Activated CD8-positive, alpha-beta memory T cell treated with anti-CD3 and anti-CD28 coated beads, Interleukin-2, amount 50 U/mL, for 24 hours (primary cell): ENCODE data around the gene SCCPDH.
"Not testable (repeated sequence)": the region's sequence is repeated elsewhere in the genome, so short reads cannot be mapped to it uniquely, and the experiment has no call there.

Experiments
- DNase-seq: peaks from one replicate; pipeline ENCODE4 v3.0.0-alpha.2; 2020; ENCODE audit errors: extremely low read depth

Gene SCCPDH

GRCh38 chr1:246708166-246708565 is 16.0 kb upstream of the SCCPDH start:
- no peak for DNase-seq

- DNase-seq = no peak
Observed at GRCh38 chr1:246709196-246709595, 15.0 kb upstream of the SCCPDH start.

GRCh38 chr1:246709835-246710234 is 14.4 kb upstream of the SCCPDH start:
- DNase-seq = no peak

- DNase-seq = no peak
Observed at GRCh38 chr1:246711548-246712003, 12.6 kb upstream of the SCCPDH start.

GRCh38 chr1:246712428-246712827 is 11.8 kb upstream of the SCCPDH start:
- DNase-seq = not testable (repeated sequence)

GRCh38 chr1:246719361-246719760 is 4.8 kb upstream of the SCCPDH start:
- not testable (repeated sequence) for DNase-seq

GRCh38 chr1:246720814-246721213 is 3.4 kb upstream of the SCCPDH start:
- not testable (repeated sequence) for DNase-seq

GRCh38 chr1:246722720-246723119 is 1.5 kb upstream of the SCCPDH start:
- no peak for DNase-seq

- no peak for DNase-seq
Observed at GRCh38 chr1:246724731-246725095, 504 bp downstream of the SCCPDH start.

GRCh38 chr1:246725191-246725590 is 982 bp downstream of the SCCPDH start:
- DNase-seq = no peak

GRCh38 chr1:246726255-246726679 is 2.1 kb downstream of the SCCPDH start:
- no peak for DNase-seq

- DNase-seq = no peak
Observed at GRCh38 chr1:246726881-246727280, 2.7 kb downstream of the SCCPDH start.

GRCh38 chr1:246727594-246727993 is 3.4 kb downstream of the SCCPDH start:
- DNase-seq = no peak

GRCh38 chr1:246728311-246728710 is 4.1 kb downstream of the SCCPDH start:
- DNase-seq = no peak

- not testable (repeated sequence) for DNase-seq
Observed at GRCh38 chr1:246729040-246729439, 4.8 kb downstream of the SCCPDH start.

GRCh38 chr1:246730839-246731238 is 6.6 kb downstream of the SCCPDH start:
- DNase-seq = no peak

- DNase-seq = not testable (repeated sequence)
Observed at GRCh38 chr1:246731873-246732272, 7.7 kb downstream of the SCCPDH start.

GRCh38 chr1:246733704-246734103 is 9.5 kb downstream of the SCCPDH start:
- no peak for DNase-seq

- no peak for DNase-seq
Observed at GRCh38 chr1:246734866-246735265, 10.7 kb downstream of the SCCPDH start.

- no peak for DNase-seq
Observed at GRCh38 chr1:246735735-246736134, 11.5 kb downstream of the SCCPDH start.

GRCh38 chr1:246742396-246742795 is 18.2 kb downstream of the SCCPDH start:
- DNase-seq = no peak

- not testable (repeated sequence) for DNase-seq
Observed at GRCh38 chr1:246746155-246746554, 21.9 kb downstream of the SCCPDH start.

GRCh38 chr1:246748006-246748405 is 23.8 kb downstream of the SCCPDH start:
- no peak for DNase-seq

GRCh38 chr1:246748867-246749266 is 24.7 kb downstream of the SCCPDH start:
- DNase-seq = no peak

- DNase-seq = no peak
Observed at GRCh38 chr1:246750752-246751151, 26.5 kb downstream of the SCCPDH start.
